HepG2 (cell line): ENCODE results near the gene KLHL21. TPM values are rescaled to one million over a fixed set of nuclear protein-coding genes. Genes with fewer than 3 reads are reported as not detected.
A peak's percentile ranks its signal among the peaks of the same experiment; 100 is the strongest.

Source experiments
- BCL3 ChIP-seq: sonication (generic); formaldehyde crosslinking; IDR thresholded peaks from 2 replicates; pipeline ENCODE4 v1.5.1; 2020; ENCODE audit warnings: mild to moderate bottlenecking, missing genetic modification reagents, moderate library complexity
- BRCA1 ChIP-seq: sonication (generic); formaldehyde crosslinking; IDR thresholded peaks from 2 replicates; pipeline ENCODE4 v1.4.0; 2020; ENCODE audit warnings: missing genetic modification reagents
- BRD4 ChIP-seq: sonication (generic); formaldehyde crosslinking; IDR thresholded peaks from 2 replicates; pipeline ENCODE4 v1.4.0; 2020; ENCODE audit warnings: missing genetic modification reagents
- HMG20A ChIP-seq: IDR thresholded peaks from 2 replicates; pipeline ENCODE4 v1.6.1; 2016; ENCODE audit warnings: borderline replicate concordance
- IKZF1 ChIP-seq: fragments of 450-650 bp; IDR thresholded peaks from 2 replicates; pipeline ENCODE4 v1.7.1; 2016
- MXD4 ChIP-seq: IDR thresholded peaks from 2 replicates; pipeline ENCODE4 v1.6.1; 2016; ENCODE audit warnings: mild to moderate bottlenecking, missing biosample characterization, missing genetic modification reagents
- NCOA1 ChIP-seq: sonication (generic); formaldehyde crosslinking; IDR thresholded peaks from 2 replicates; pipeline ENCODE4 v1.9.0; 2021; ENCODE audit warnings: missing genetic modification reagents
- NR0B2 ChIP-seq: sonication (generic); formaldehyde crosslinking; IDR thresholded peaks from 2 replicates; pipeline ENCODE4 v1.4.0; 2020; ENCODE audit warnings: mild to moderate bottlenecking, missing genetic modification reagents
- RXRA ChIP-seq: sonication (generic); formaldehyde crosslinking; IDR thresholded peaks from 2 replicates; pipeline ENCODE4 v1.5.1; 2020; ENCODE audit warnings: missing genetic modification reagents
- SMAD3 ChIP-seq: sonication (generic); formaldehyde crosslinking; IDR thresholded peaks from 2 replicates; pipeline ENCODE4 v1.4.0; 2020; ENCODE audit warnings: missing genetic modification reagents
- SP1 ChIP-seq, 2 experiments: fragments of 450-650 bp in 1 of 2; sonication (generic) in 1 of 2; formaldehyde crosslinking in 1 of 2; IDR thresholded peaks; 2 replicates each; pipeline versions ENCODE4 v1.4.0 to v1.6.1; 2016 to 2020; ENCODE audit warnings: missing genetic modification reagents in 1 of 2
- TBX2 ChIP-seq: sonication (generic); formaldehyde crosslinking; IDR thresholded peaks from 2 replicates; pipeline ENCODE4 v1.5.0; 2020; ENCODE audit warnings: missing genetic modification reagents, mild to moderate bottlenecking, borderline replicate concordance
- THAP11 ChIP-seq: IDR thresholded peaks from 2 replicates; pipeline ENCODE4 v1.6.1; 2016; ENCODE audit warnings: missing biosample characterization, missing genetic modification reagents
- ZNF224 ChIP-seq: sonication (generic); formaldehyde crosslinking; IDR thresholded peaks from 2 replicates; pipeline ENCODE4 v1.5.0; 2020; ENCODE audit warnings: mild to moderate bottlenecking, missing genetic modification reagents
- ZNF335 ChIP-seq: sonication (generic); formaldehyde crosslinking; IDR thresholded peaks from 2 replicates; pipeline ENCODE4 v1.4.0; 2020; ENCODE audit warnings: missing genetic modification reagents
- ZNF501 ChIP-seq: sonication (generic); formaldehyde crosslinking; IDR thresholded peaks from 2 replicates; pipeline ENCODE4 v1.5.1; 2020; ENCODE audit warnings: mild to moderate bottlenecking, moderate library complexity, missing genetic modification reagents
- ZNF567 ChIP-seq: sonication (generic); formaldehyde crosslinking; IDR thresholded peaks from 2 replicates; pipeline ENCODE4 v1.8.1; 2023; ENCODE audit warnings: mild to moderate bottlenecking, missing genetic modification reagents, borderline replicate concordance
- ZXDC ChIP-seq: sonication (generic); formaldehyde crosslinking; IDR thresholded peaks from 2 replicates; pipeline ENCODE4 v1.5.0; 2020; ENCODE audit warnings: mild to moderate bottlenecking, missing genetic modification reagents
- polyA plus RNA-seq, 8 experiments: library from polyadenylated mRNA; depleted of rRNA in 3 of 8; stranded (reverse) in 7 of 8; unstranded in 1 of 8; fragments of >200 nt; fragmentation: Illumina TruSeq in 4 of 8; extraction: Trizol in 4 of 8; gene quantifications; 2 replicates each; pipeline versions ENCODE4 v1.2.1 to v1.2.3, GENCODE V29; 2011 to 2016; ENCODE audit warnings: low read depth in 4 of 8, missing spikeins in 1 of 8, mixed read lengths in 1 of 8; ENCODE audit not compliant: insufficient read depth in 1 of 8
- total RNA-seq, 5 experiments: library from RNA; depleted of rRNA; stranded (reverse); fragments of >200 nt; fragmentation: Illumina TruSeq; extraction: Trizol; gene quantifications; 2 replicates each; pipeline ENCODE4 v1.2.3, GENCODE V29; 2016; ENCODE audit warnings: low read depth in 1 of 5
- TF ChIP-seq, protein P1 (sequence below): sonication (generic); formaldehyde crosslinking; IDR thresholded peaks from 2 replicates; pipeline ENCODE4 v1.4.0; 2020; ENCODE audit warnings: missing genetic modification reagents
- TF ChIP-seq, protein P2 (sequence below): sonication (generic); formaldehyde crosslinking; conservative IDR thresholded peaks from 2 replicates; pipeline ENCODE4 v1.8.0; 2022; ENCODE audit warnings: missing genetic modification reagents

The KLHL21 gene
- total and polyA plus RNA-seq, 2 of the 13 experiments (the other 11 are each of a cell fraction or from before 2014, with no cell fraction given), result 14.8 to 25.0 TPM

DNA sequence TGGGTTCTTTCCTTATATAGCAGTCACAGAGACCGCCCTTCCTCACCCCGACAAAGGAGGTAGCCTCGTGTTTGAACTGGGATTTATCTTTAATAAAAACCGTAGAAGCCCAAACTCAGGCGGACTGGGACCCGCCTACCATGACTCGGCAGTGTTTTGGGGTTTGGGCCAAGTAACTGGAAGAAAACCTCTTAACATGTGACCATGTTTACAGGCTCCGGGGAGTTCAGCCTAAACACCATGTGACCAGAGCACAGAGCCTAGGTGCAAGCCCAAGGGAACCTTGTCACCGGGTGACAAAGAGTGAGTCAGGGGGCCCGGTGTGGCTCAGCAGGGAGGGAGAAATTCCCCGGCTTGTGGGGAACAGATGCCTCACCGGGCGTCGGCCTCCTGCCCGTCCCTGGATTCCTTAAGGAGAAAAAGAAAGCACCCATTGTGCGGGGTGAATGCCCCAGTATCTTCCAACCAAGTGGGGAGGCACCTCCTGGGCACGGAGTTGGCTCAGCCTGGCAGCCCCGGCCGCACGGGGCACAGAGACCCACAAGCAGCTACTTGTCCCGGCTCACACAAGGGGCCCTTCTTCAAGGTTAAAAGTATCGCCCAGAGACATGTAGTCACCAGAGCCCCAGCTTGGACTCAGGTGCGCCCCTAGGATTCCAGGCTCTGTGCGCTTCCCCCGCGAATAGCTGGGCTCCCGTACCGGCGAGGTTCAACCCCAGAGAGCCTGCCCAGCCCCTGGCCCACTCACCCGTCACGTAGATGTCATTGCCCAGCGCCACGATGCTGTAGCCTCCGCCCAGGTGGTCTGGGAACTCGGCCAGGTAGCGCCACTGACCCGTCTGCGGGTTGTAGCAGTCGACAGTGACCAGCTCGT is 1.4 kb downstream of the KLHL21 start (continued):
- TF ChIP-seq, protein P1, sequence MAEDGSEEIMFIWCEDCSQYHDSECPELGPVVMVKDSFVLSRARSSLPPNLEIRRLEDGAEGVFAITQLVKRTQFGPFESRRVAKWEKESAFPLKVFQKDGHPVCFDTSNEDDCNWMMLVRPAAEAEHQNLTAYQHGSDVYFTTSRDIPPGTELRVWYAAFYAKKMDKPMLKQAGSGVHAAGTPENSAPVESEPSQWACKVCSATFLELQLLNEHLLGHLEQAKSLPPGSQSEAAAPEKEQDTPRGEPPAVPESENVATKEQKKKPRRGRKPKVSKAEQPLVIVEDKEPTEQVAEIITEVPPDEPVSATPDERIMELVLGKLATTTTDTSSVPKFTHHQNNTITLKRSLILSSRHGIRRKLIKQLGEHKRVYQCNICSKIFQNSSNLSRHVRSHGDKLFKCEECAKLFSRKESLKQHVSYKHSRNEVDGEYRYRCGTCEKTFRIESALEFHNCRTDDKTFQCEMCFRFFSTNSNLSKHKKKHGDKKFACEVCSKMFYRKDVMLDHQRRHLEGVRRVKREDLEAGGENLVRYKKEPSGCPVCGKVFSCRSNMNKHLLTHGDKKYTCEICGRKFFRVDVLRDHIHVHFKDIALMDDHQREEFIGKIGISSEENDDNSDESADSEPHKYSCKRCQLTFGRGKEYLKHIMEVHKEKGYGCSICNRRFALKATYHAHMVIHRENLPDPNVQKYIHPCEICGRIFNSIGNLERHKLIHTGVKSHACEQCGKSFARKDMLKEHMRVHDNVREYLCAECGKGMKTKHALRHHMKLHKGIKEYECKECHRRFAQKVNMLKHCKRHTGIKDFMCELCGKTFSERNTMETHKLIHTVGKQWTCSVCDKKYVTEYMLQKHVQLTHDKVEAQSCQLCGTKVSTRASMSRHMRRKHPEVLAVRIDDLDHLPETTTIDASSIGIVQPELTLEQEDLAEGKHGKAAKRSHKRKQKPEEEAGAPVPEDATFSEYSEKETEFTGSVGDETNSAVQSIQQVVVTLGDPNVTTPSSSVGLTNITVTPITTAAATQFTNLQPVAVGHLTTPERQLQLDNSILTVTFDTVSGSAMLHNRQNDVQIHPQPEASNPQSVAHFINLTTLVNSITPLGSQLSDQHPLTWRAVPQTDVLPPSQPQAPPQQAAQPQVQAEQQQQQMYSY (CRISPR knock-in tag), result 0 out of 2 replicates have a peak, but pooled peaks have one; percentile 23
- peak; percentile 41; the same call in 1 of the 2 replicates for TF ChIP-seq TBX2 (CRISPR knock-in tag)
- TF ChIP-seq BRD4, result no peak
- no peak for TF ChIP-seq ZNF335 (CRISPR knock-in tag)
- no peak for TF ChIP-seq ZNF567 (CRISPR knock-in tag)
- no peak for TF ChIP-seq NCOA1 (CRISPR knock-in tag)
- TF ChIP-seq NR0B2 (CRISPR knock-in tag), result no peak
- TF ChIP-seq SMAD3 (CRISPR knock-in tag), result no peak
- no peak for TF ChIP-seq IKZF1
- TF ChIP-seq ZNF501 (CRISPR knock-in tag), result no peak
- no peak for TF ChIP-seq BCL3
- TF ChIP-seq ZXDC, result peak; percentile 5; the same call in 1 of the 2 replicates
- TF ChIP-seq HMG20A (CRISPR knock-in tag), result no peak
- no peak for TF ChIP-seq MXD4
- TF ChIP-seq ZNF224 (CRISPR knock-in tag), result no peak
- no peak; the same call in 1 of the 2 replicates for TF ChIP-seq RXRA (CRISPR knock-in tag)
- TF ChIP-seq THAP11, result peak; percentile 37; the same call in 1 of the 2 replicates
- TF ChIP-seq BRCA1 (CRISPR knock-in tag), result no peak
- TF ChIP-seq, protein P2, sequence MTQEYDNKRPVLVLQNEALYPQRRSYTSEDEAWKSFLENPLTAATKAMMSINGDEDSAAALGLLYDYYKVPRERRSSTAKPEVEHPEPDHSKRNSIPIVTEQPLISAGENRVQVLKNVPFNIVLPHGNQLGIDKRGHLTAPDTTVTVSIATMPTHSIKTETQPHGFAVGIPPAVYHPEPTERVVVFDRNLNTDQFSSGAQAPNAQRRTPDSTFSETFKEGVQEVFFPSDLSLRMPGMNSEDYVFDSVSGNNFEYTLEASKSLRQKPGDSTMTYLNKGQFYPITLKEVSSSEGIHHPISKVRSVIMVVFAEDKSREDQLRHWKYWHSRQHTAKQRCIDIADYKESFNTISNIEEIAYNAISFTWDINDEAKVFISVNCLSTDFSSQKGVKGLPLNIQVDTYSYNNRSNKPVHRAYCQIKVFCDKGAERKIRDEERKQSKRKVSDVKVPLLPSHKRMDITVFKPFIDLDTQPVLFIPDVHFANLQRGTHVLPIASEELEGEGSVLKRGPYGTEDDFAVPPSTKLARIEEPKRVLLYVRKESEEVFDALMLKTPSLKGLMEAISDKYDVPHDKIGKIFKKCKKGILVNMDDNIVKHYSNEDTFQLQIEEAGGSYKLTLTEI (CRISPR knock-in tag), result no peak
- TF ChIP-seq SP1 (IDR thresholded peaks at IDR 0.05), result no peak
- TF ChIP-seq SP1 (CRISPR knock-in tag; IDR thresholded peaks at IDR 0.05), result no peak
